HFF-Myc (cell line): ENCODE data around the gene PTPRN2.

ENCODE experiments used
- DNase-seq: peaks from one replicate; pipeline ENCODE4 v3.0.0-alpha.2; 2011; ENCODE audit warnings: low read depth; ENCODE audit errors: extremely low read depth
- H3K4me3 ChIP-seq: replicated peaks from 2 replicates; pipeline ENCODE4 v1.5.1; 2011; ENCODE audit warnings: low read depth, mild to moderate bottlenecking, control low read depth, low read length
- CTCF ChIP-seq: IDR thresholded peaks from 2 replicates; pipeline ENCODE4 v1.5.1; 2012; ENCODE audit warnings: mild to moderate bottlenecking, low read depth, low read length, control low read depth; ENCODE audit errors: missing control alignments

The PTPRN2 gene

GRCh38 chr7:157786375-157787274, 801.0 kb downstream of the PTPRN2 start:
- no peak for DNase-seq
- no peak for TF ChIP-seq CTCF
- no peak overlapping the region for H3K4me3 ChIP-seq

- no peak overlapping the region for H3K4me3 ChIP-seq
- no peak for DNase-seq
Observed at GRCh38 chr7:157785486-157786186, 802.0 kb downstream of the PTPRN2 start.

GRCh38 chr7:157784979-157785441, 802.6 kb downstream of the PTPRN2 start:
- H3K4me3 ChIP-seq = no peak overlapping the region
- TF ChIP-seq CTCF = no peak
- DNase-seq = no peak

More at GRCh38 chr7:157785486-157786186, 802.0 kb downstream of the PTPRN2 start:
- TF ChIP-seq CTCF = no peak

GRCh38 chr7:157784041-157784835, 803.4 kb downstream of the PTPRN2 start:
- no peak overlapping the region for H3K4me3 ChIP-seq
- no peak for DNase-seq
- no peak for TF ChIP-seq CTCF

GRCh38 chr7:157782041-157782440, 805.6 kb downstream of the PTPRN2 start:
- DNase-seq = no peak
- H3K4me3 ChIP-seq = no peak overlapping the region
- no peak for TF ChIP-seq CTCF

GRCh38 chr7:157780721-157781120, 806.9 kb downstream of the PTPRN2 start:
- no peak for DNase-seq
- H3K4me3 ChIP-seq = no peak overlapping the region
- TF ChIP-seq CTCF = no peak
